ENCODE measurements around the gene SMCO1.
A peak's percentile ranks its signal among the peaks of the same experiment; 100 is the strongest.
"Not testable (repeated sequence)": the region's sequence is repeated elsewhere in the genome, so short reads cannot be mapped to it uniquely, and the experiment has no call there.

The SMCO1 gene

GRCh38 chr3:196486263-196486662, 28.9 kb downstream of the SMCO1 start:
- peak; percentile 27 for DNase-seq

DNA sequence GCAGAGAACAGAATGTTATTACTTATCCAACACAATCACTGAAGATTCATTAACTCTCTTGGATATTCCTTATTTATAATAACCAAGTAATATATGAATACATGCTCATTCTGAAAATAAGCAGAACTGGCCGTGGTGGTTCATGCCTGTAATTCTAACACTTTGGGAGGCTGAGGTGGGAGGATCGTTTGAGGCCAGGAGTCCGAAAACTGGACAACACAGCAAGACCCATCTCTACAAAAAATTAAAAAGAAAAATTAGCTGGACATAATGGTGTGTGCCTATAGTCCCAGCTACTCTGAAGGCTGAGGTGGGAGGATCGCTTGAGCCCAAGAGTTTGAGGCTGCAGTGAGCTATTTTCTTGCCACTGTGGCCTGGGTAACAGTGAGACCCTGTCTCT, 37.5 kb downstream of the SMCO1 start:
- no peak for DNase-seq

DNA sequence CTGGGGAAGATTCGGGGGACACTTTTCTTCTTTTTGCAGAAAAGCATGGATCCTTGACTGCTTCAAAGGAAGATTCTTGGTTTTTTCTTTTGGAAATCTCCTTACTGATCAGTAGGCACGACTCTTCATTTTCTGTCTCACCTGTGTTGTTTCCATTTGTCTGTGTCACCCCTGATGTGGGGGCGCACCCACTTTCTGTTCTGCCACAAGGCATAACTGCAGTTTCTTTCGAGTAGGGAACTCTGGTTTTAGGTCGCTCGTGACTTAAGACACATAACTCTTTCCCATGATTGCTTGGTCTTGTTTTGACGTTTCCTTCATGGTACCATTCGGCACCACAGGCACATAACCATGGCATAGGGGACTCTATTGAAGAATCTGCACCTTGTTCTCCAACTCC, 42.9 kb downstream of the SMCO1 start:
- DNase-seq, result no peak

DNA sequence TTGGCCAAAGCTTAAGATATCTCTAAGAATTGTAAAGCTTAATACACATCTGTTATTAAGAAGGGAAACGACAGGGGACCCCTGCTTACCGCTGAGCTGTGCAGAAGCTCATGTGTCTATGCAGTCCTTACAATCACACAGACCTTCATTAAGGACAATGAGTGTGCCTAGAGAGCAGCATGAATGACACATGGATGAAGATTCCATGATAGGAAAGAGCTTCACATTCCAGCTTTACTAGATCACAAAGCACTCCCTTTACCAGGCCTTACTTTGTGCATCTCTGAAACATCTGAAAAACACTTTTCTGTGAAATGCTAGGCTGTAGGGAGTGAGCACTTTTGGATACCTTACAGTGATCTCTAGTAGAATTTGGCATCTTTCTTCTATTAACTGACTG, 43.6 kb downstream of the SMCO1 start:
- no peak for DNase-seq

GRCh38 chr3:196470182-196470581, 45.0 kb downstream of the SMCO1 start:
- DNase-seq, result not testable (repeated sequence)

DNA sequence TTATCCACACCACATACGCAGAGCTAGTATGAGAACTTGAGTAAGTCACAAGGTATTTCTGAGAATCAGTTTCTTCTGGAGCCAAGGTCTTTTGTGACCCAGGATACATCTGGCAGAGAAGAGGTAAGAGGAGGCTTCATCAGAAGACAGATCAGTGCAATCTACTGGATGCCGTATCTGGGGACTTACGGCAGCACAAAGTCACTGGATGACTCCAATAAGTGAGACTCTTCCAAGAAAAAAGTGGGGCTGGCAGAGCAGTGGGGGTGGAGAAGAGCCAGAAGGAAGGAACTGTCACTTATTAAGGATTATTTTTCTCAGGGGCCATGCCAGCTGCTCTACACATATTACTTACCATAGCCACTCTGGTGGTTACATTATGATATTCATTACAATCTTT, 51.3 kb downstream of the SMCO1 start:
- DNase-seq, result no peak

- no peak for DNase-seq
Observed at GRCh38 chr3:196463478-196463756, 51.7 kb downstream of the SMCO1 start.

DNA sequence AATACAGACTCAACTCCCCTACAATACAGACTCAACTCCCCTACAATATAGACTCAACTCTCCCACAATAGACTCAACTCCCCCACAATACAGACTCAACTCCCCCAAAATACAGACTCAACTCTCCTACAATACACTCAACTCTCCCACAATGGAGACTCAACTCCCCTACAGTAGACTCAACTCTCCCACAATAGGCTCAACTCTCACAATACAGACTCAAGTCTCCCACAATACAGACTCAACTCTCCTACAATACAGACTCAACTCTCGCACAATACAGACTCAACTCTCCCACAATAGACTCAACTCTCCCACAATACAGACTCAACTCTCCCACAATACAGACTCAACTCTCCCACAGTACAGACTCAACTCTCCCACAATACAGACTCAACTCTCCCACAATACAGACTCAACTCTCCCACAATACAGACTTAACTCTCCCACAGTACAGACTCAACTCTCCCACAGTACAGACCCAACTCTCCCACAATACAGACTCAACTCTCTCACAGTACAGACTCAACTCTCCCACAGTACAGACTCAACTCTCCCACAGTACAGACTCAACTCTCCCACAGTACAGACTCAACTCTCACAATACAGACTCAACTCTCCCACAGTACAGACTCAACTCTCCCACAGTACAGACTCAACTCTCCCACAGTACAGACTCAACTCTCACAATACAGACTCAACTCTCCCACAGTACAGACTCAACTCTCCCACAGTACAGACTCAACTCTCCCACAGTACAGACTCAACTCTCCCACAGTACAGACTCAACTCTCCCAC, 52.3 kb downstream of the SMCO1 start:
- DNase-seq, result not testable (repeated sequence)

GRCh38 chr3:196458063-196458462, 57.1 kb downstream of the SMCO1 start:
- no peak for DNase-seq

DNA sequence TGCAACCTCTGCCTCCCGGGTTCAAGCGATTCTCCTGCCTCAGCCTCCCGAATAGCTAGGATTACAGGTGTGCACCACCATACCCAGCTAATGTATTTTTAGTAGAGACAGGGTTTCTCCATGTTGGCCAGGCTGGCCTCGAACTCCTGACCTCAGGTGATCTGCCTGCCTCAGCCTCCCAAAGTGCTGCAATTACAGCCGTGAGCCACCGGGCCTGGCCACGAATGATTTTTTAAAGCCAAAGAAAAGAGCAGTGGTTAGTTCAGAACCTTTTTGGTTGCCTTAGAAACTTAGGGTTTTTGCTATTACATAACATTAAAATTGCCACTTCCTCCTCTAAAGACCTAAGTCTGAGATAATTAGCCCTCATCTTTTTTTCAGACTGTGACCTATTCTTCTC, 57.7 kb downstream of the SMCO1 start:
- DNase-seq, result peak; percentile 38

Measured in CD4-positive, alpha-beta T cell treated with Interleukin-10 for 1 hour (primary cell).